ENCODE measurements around the gene SPEG. TPM values are rescaled to one million over a fixed set of nuclear protein-coding genes. Genes with fewer than 3 reads are reported as not detected.

SPEG gene
- polyA plus RNA-seq, 2 of the 4 experiments (the other 2 are of a cell fraction), result 2.3 to 11.5 TPM

- TF ChIP-seq ESRRA (IDR thresholded peaks at IDR 0.05; ENCODE audit: borderline replicate concordance, low read length), result no peak
- TF ChIP-seq RAD21 (conservative IDR thresholded peaks at IDR 0.05 in 1 of 2, IDR thresholded peaks at IDR 0.05 in 1 of 2), result no peak
- TF ChIP-seq PHF8 (IDR thresholded peaks at IDR 0.05; ENCODE audit: borderline replicate concordance, low read depth), result peak; percentile 76
- Histone ChIP-seq H3K4me3 (peak overlapping the region; percentile 61), H3K4me2 (peak overlapping the region; percentile 89), H3K9me3 (no peaks in the 10 kb centered on the region), H3K27ac (peak overlapping the region; percentile 58 to 89), H3K4me1 (peaks cover 12% of the 10 kb centered on the region)
- ATAC-seq (peak; percentile 57 to 68), DNase-seq (ENCODE audit: low read depth in 1 of 2, low spot score in 1 of 2) (peak in 1 of 2 experiments; percentile 28), FAIRE-seq (no peak)
- WGBS (ENCODE audit: missing lambda C conversion rate), result 9% methylated on average over 5 of the region's 66 CpGs
- ChIA-PET CTCF (interaction anchor here (0.7 to 79.1 kb wide), 15 partner anchors 9 to 147 kb away, joined by 3 to 3291 read pairs (median 7); partner anchors contain the start of genes ASIC4, GMPPA, INHA and OBSL1), POLR2A (interaction anchor here (1.7 kb wide), 1 partner anchor 55 kb away, joined by 5 read pairs; the partner anchor contains the start of gene STK11IP)
These were observed 108.4 kb downstream of the SPEG start for GRCh38 chr2:219542931-219543595.

- FAIRE-seq (no peak), ATAC-seq (peak; percentile 66 to 78), DNase-seq (ENCODE audit: low read depth in 1 of 2, low spot score in 1 of 2) (peak; percentile 87 to 96)
- peak within 1 kb of the TSS; percentile 61 for H3K4me3 ChIP-seq
- POLR2A ChIA-PET, result interaction anchor here (1.3 to 1.7 kb wide), 2 partner anchors 9 to 54 kb away, joined by 3 to 5 read pairs; partner anchors contain the start of gene STK11IP
- CTCF ChIA-PET, result interaction anchor here (1.2 to 79.1 kb wide), 11 partner anchors 9 to 146 kb away, joined by 3 to 3291 read pairs (median 7); partner anchors contain the start of genes ASIC4, GMPPA, SPEG and STK11IP
- peak within 1 kb of the TSS; percentile 89 for H3K4me2 ChIP-seq
- H3K4me1 ChIP-seq, result peaks cover 12% of the 10 kb centered on the region
- TF ChIP-seq CBX2 (IDR thresholded peaks at IDR 0.05; ENCODE audit: borderline replicate concordance, low read depth), result no peak
- TF ChIP-seq RFX5 (IDR thresholded peaks at IDR 0.05), result peak; percentile 56; the same call in 1 of the 2 replicates
- peak; percentile 50; the same call in 1 of the 2 replicates for TF ChIP-seq MAX (IDR thresholded peaks at IDR 0.05)
- TF ChIP-seq EHMT2 (IDR thresholded peaks at IDR 0.05; ENCODE audit: low read depth), result peak; percentile 78
- TF ChIP-seq RNF2 (IDR thresholded peaks at IDR 0.05; ENCODE audit: borderline replicate concordance, low read depth), result no peak
- TF ChIP-seq FOSL2 (IDR thresholded peaks at IDR 0.05), result no peak
- TF ChIP-seq FOSL2 (CRISPR knock-in tag; IDR thresholded peaks at IDR 0.05), result peak; percentile 59; the same call in 1 of the 2 replicates
- TF ChIP-seq CTCF (IDR thresholded peaks at IDR 0.05), result no peak
- peak; percentile 94; the same call in 1 of the 2 replicates for TF ChIP-seq MAZ (IDR thresholded peaks at IDR 0.05; ENCODE audit: borderline replicate concordance, low read depth, low read length)
- TF ChIP-seq FOSB (CRISPR knock-in tag; IDR thresholded peaks at IDR 0.05), result no peak
- TF ChIP-seq, protein P1, sequence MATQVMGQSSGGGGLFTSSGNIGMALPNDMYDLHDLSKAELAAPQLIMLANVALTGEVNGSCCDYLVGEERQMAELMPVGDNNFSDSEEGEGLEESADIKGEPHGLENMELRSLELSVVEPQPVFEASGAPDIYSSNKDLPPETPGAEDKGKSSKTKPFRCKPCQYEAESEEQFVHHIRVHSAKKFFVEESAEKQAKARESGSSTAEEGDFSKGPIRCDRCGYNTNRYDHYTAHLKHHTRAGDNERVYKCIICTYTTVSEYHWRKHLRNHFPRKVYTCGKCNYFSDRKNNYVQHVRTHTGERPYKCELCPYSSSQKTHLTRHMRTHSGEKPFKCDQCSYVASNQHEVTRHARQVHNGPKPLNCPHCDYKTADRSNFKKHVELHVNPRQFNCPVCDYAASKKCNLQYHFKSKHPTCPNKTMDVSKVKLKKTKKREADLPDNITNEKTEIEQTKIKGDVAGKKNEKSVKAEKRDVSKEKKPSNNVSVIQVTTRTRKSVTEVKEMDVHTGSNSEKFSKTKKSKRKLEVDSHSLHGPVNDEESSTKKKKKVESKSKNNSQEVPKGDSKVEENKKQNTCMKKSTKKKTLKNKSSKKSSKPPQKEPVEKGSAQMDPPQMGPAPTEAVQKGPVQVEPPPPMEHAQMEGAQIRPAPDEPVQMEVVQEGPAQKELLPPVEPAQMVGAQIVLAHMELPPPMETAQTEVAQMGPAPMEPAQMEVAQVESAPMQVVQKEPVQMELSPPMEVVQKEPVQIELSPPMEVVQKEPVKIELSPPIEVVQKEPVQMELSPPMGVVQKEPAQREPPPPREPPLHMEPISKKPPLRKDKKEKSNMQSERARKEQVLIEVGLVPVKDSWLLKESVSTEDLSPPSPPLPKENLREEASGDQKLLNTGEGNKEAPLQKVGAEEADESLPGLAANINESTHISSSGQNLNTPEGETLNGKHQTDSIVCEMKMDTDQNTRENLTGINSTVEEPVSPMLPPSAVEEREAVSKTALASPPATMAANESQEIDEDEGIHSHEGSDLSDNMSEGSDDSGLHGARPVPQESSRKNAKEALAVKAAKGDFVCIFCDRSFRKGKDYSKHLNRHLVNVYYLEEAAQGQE (IDR thresholded peaks at IDR 0.05), result peak; percentile 93
- H3K27ac ChIP-seq, result peak within 1 kb of the TSS; percentile 58 to 89
- no peaks in the 10 kb centered on the region for H3K9me3 ChIP-seq
- 2% methylated on average over 21 of the region's 75 CpGs for WGBS (ENCODE audit: missing lambda C conversion rate)
These were observed 109.1 kb downstream of the SPEG start, which contains the start of the genes CHPF and TMEM198 for GRCh38 chr2:219543596-219544358. TSS of gene CHPF (minus strand) at chr2:219543809. CDS start at chr2:219543538, 271 bp downstream. TSS of gene TMEM198 (plus strand) at chr2:219544028. CDS start at chr2:219544728, 700 bp downstream.

Data from A549 (cell line).